ENCODE results near the gene EP400.

Gene EP400

GRCh38 chr12:131902332-131903241 lies 47.2 kb upstream of the EP400 start:
- Histone ChIP-seq H3K4me1 (ENCODE audit: insufficient read depth, low read length, severe bottlenecking) (no peaks in the 10 kb centered on the region), H3F3A (ENCODE audit: insufficient read depth, low read length) (no peaks in the 10 kb centered on the region), H2AFZ (ENCODE audit: low read length) (no peak overlapping the region), H3K9ac (ENCODE audit: low read length) (no peak overlapping the region), H3K79me2 (ENCODE audit: insufficient read depth, low read length) (no peaks in the 10 kb centered on the region), H3K9me2 (ENCODE audit: low read depth, low read length) (no peaks in the 10 kb centered on the region), H3K27ac (ENCODE audit: low read depth, low read length, poor library complexity, severe bottlenecking) (no peak overlapping the region), H3K27me3 (ENCODE audit: insufficient read depth, low read length) (no peaks in the 10 kb centered on the region), H3K4me3 (ENCODE audit: low read depth, low read length, poor library complexity, severe bottlenecking) (no peak overlapping the region), H4K20me1 (ENCODE audit: insufficient read depth, low read length) (no peaks in the 10 kb centered on the region), H3K9me3 (ENCODE audit: low read length) (no peaks in the 10 kb centered on the region), H3K4me2 (ENCODE audit: low read length) (no peak overlapping the region), H3K36me3 (ENCODE audit: insufficient read depth, low read length) (no peaks in the 10 kb centered on the region)
- TF ChIP-seq EZH2 (IDR thresholded peaks at IDR 0.05; ENCODE audit: borderline replicate concordance, low read length), result no peak
- TF ChIP-seq, protein P1, sequence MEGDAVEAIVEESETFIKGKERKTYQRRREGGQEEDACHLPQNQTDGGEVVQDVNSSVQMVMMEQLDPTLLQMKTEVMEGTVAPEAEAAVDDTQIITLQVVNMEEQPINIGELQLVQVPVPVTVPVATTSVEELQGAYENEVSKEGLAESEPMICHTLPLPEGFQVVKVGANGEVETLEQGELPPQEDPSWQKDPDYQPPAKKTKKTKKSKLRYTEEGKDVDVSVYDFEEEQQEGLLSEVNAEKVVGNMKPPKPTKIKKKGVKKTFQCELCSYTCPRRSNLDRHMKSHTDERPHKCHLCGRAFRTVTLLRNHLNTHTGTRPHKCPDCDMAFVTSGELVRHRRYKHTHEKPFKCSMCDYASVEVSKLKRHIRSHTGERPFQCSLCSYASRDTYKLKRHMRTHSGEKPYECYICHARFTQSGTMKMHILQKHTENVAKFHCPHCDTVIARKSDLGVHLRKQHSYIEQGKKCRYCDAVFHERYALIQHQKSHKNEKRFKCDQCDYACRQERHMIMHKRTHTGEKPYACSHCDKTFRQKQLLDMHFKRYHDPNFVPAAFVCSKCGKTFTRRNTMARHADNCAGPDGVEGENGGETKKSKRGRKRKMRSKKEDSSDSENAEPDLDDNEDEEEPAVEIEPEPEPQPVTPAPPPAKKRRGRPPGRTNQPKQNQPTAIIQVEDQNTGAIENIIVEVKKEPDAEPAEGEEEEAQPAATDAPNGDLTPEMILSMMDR (IDR thresholded peaks at IDR 0.05; ENCODE audit: low read length), result no peak

- Histone ChIP-seq H3K9me3 (ENCODE audit: low read length) (no peaks in the 10 kb centered on the region), H3K4me3 (ENCODE audit: low read depth, low read length, poor library complexity, severe bottlenecking) (no peak overlapping the region), H3K9ac (ENCODE audit: low read length) (no peak overlapping the region), H3K4me1 (ENCODE audit: insufficient read depth, low read length, severe bottlenecking) (no peaks in the 10 kb centered on the region), H3K79me2 (ENCODE audit: insufficient read depth, low read length) (no peaks in the 10 kb centered on the region), H3K36me3 (ENCODE audit: insufficient read depth, low read length) (no peaks in the 10 kb centered on the region), H3K4me2 (ENCODE audit: low read length) (no peak overlapping the region), H4K20me1 (ENCODE audit: insufficient read depth, low read length) (no peaks in the 10 kb centered on the region), H3K9me2 (ENCODE audit: low read depth, low read length) (no peaks in the 10 kb centered on the region), H3K27ac (ENCODE audit: low read depth, low read length, poor library complexity, severe bottlenecking) (no peak overlapping the region), H2AFZ (ENCODE audit: low read length) (no peak overlapping the region), H3K27me3 (ENCODE audit: insufficient read depth, low read length) (no peaks in the 10 kb centered on the region), H3F3A (ENCODE audit: insufficient read depth, low read length) (no peaks in the 10 kb centered on the region)
- TF ChIP-seq EZH2 (IDR thresholded peaks at IDR 0.05; ENCODE audit: borderline replicate concordance, low read length), result no peak
- TF ChIP-seq, protein P1 (IDR thresholded peaks at IDR 0.05; ENCODE audit: low read length), result no peak
Measured at GRCh38 chr12:131903270-131904255, 46.2 kb upstream of the EP400 start.

DNA sequence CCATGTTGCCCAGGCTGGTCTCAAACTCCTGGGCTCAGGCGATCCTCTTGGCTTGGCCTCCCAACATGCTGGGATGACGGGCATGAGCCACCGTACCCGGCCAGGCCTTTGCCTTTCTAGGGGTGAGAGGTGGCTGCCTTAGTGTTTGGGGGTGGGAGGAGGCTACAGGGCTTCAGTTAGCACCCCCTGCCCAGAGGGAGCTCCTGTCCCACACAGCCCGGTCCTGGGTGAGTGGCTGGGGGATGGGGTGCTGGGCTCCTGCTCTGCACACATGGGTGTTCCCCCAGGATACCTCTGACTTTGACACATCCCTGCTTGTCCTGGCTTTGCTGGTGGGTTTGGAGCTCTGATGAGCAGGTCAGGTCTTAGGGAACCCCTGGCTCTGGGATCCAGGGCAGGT lies 45.4 kb upstream of the EP400 start:
- Histone ChIP-seq H3K4me1 (ENCODE audit: insufficient read depth, low read length, severe bottlenecking) (no peaks in the 10 kb centered on the region), H3K27ac (ENCODE audit: low read depth, low read length, poor library complexity, severe bottlenecking) (no peak overlapping the region), H3F3A (ENCODE audit: insufficient read depth, low read length) (no peaks in the 10 kb centered on the region), H3K36me3 (ENCODE audit: insufficient read depth, low read length) (no peaks in the 10 kb centered on the region), H3K79me2 (ENCODE audit: insufficient read depth, low read length) (no peaks in the 10 kb centered on the region), H3K4me3 (ENCODE audit: low read depth, low read length, poor library complexity, severe bottlenecking) (no peak overlapping the region), H2AFZ (ENCODE audit: low read length) (no peak overlapping the region), H3K9ac (ENCODE audit: low read length) (no peak overlapping the region), H3K9me2 (ENCODE audit: low read depth, low read length) (no peaks in the 10 kb centered on the region), H3K4me2 (ENCODE audit: low read length) (no peak overlapping the region), H4K20me1 (ENCODE audit: insufficient read depth, low read length) (no peaks in the 10 kb centered on the region), H3K9me3 (ENCODE audit: low read length) (no peaks in the 10 kb centered on the region), H3K27me3 (ENCODE audit: insufficient read depth, low read length) (no peaks in the 10 kb centered on the region)
- TF ChIP-seq EZH2 (IDR thresholded peaks at IDR 0.05; ENCODE audit: borderline replicate concordance, low read length), result no peak
- TF ChIP-seq, protein P1 (IDR thresholded peaks at IDR 0.05; ENCODE audit: low read length), result no peak
